GM19468 (cell line): ENCODE measurements around the gene ID3.
A peak's percentile ranks its signal among the peaks of the same experiment; 100 is the strongest.

Experiments
- ATAC-seq: cut with Tn5 transposase; IDR thresholded peaks from one replicate; pipeline ENCODE4 v1.9.1; 2021; ENCODE audit warnings: mild to moderate bottlenecking, moderate library complexity, moderate number of reproducible peaks; ENCODE audit not compliant: unreplicated experiment; ENCODE audit errors: extremely low read depth

ID3 gene

DNA sequence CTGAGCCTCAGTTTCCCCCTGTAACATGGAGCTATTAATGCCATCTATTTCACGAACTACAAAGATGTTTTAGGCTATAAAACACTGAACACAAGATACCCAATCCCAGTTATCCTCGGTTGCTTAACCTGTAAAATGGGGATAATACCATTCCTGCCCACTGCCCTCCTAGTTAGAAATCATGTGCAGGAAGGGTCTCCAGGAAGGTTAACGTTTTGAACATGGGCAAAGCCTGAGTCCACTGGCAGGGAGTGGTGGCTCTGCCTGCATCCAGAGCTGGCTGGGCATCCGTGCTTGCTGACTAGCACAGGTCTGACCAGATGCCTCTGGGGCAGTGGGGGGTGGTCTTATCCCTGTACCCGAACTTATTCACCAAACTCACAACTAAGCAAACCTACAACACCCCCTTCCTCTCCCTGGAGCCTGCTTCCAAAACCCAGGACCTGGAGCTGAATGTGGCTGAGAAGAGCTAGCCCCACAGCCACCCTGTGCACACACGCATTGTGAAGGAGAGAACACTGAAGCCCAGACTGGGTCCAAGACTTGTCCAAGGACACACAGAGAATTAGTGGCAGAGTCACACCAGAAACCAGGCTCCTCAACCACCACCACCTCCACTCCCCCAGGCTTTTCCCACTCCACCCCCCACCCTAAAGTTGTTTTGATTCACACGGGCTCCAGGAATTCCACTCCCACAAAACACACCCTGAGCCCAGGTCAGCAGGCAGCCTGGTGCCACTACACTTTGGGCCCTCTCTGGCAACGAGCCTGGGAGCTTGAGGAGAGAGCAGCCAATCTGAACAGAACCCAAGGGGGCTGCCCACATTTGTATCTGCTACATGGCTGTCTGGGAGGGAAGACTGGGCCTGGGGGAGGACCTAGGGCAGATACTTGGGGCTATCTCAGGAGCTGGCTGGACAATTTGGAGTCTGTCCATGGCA lies 29.9 kb downstream of the ID3 start:
- no peak for ATAC-seq

DNA sequence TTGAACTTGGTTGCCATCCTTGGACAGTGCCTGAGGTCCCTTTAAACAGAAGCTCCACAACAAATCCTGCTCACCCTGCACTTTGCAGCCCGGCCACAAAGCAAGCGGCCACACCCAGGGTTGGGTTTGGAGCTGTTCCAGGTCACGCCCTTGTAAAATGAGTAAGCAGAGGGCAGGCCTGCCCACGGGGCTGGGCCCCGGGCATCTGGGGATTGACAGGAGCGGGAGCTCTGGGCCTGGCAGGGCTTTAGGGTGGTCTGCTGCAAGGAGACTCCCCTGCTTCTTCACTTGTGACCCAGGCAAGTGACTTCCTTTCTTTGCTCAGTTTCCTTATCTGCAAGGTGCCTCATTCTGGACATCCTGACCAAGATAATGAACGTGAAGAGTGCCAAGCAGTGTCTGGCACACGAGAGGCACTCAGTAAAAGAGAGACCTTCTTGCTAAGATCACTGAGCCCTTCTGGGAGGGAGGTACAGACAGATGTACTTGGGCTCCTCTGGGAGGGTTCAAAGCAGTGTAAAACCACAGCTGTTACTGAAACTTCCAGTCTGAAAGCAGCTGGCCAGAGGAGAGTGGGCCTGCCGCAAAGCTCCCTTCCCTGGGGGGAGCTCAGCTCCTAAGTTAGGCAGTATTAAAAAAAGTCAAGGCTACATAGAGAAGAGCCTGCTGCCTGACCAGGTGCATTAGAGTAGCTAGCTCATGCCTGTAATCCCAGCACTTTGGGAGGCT lies 30.9 kb downstream of the ID3 start:
- ATAC-seq = peak; percentile 30

DNA sequence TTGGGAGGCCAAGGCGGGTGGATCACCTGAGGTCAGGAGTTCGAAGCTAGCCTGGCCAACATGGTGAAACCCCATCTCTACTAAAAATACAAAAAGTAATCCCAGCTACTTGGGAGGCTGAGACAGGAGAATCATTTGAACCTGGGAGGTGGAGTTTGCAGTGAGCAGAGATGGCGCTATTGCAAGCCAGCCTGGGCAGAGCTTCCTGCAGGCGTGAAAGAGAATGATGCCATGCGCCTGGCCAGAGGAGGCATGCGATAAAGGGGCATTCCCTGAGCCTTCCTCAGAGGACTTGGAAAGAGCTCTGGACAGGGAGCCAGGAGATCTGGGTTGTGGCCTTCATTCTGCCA lies 31.4 kb downstream of the ID3 start:
- no peak for ATAC-seq

DNA sequence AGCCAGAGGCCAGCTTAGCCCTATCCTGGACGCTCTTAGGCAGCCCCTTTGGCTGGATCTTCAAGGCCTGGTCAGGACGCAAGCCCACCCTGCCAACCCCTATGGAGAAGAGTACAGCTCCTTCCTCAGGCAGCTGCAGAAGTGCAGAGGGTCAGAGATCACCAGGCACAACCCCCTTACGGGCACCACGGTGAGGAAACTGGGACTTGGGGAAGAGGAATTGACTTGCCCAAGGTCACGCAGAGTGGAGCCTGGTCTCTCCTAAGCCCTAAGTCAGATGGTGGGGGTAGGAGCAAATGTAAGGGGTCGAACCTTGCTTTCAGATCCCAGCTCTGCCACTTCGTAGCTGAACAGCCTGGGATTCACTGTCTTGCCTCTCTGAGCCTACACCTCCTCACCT lies 31.9 kb downstream of the ID3 start:
- ATAC-seq = no peak

DNA sequence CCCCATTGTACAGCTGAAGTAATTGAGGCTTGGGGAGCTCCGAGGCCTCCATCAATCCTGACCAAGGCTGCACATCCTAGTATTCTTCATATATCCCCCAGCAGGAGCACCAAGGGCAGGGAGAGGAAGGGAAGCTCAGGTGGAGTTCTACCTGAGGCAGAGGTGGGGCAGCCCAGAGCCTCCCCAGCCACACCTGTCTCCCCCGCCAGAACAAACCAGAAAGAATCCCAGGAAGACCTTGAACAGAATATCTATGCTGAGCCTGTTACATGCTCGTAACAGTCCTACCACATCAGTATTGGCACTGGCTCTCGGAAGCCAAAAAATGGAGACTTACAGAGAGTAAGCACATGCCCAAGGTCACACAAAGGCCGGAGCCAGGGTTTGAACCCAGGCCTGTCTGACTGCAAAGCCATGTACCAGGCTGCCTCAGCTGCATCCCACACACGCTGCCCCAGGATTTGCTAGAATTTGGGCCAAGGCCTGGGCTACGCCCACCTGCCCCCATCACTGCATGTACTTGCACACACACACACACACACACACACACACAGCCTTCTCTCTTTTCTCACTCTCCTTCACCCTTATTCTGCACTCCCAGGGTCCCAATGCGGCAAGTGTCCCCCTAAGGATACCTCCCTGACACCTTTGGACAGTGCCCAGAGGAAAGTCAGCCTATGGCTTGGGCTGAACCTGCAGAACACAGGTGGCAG lies 32.8 kb downstream of the ID3 start:
- ATAC-seq = no peak

DNA sequence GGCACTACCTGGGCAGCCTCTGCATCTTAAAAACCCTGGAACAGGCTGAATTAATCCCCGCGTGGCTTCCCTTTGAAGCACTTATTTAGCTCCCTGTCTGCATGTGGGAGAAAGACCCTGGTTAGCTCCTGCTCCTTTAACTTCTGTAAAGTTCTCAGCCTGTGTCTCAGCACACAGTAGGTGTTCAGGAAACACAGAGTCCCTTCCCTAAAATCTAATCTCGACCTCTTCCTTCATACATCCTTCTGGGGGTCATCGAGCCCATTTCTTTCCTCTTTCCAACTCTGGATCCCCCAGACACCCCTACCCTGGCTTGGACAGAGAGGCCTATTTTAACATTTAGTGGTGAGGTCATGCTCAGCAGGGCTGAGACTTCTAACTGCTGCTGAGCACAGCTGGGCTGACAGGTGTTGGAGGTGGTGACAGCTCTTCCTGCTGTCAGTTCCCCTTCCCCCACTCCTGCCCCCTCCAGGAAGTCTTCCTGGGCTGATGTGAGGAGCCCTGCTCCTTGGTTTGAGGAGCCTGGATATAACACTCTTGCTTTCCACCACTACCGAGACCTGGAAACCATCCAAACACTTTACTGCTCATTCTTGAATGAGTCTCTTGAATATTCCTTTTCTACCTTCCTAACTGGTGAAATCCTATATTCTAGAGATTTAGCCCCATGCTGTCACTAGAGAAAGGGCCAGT lies 33.6 kb downstream of the ID3 start:
- ATAC-seq = no peak

DNA sequence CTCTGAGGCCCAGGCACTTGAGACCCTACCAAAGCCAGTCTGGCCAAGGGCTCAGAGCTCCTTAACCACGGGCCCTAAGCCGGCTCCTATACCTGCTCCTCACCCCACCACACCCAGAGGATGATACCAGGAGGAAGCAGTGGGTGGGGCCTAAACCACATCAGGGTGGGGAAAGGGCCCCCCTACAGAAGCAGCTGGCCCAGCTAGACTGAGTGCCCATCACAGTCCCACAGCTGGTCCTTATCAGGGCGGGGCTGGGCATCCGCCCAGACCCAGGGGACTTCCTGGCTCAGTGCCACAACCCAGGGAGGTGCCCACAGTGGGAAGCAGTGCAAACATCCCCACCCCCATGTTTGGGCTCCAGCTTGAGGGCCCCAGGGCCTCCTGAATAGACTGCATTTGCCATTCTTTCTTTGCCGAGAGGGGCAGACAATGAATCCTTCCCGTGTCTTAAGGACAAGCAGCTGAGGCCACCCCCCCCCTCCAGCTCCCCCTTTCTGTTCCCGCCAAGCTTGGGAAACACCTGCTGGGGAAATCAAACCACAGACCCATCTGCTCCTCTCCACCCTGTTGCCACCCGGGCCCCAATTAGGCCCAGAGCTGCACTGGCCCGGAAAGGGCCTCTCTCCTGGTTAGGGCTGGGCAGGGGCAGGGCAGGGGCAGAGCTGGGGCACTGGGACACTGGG lies 34.4 kb downstream of the ID3 start:
- no peak for ATAC-seq

DNA sequence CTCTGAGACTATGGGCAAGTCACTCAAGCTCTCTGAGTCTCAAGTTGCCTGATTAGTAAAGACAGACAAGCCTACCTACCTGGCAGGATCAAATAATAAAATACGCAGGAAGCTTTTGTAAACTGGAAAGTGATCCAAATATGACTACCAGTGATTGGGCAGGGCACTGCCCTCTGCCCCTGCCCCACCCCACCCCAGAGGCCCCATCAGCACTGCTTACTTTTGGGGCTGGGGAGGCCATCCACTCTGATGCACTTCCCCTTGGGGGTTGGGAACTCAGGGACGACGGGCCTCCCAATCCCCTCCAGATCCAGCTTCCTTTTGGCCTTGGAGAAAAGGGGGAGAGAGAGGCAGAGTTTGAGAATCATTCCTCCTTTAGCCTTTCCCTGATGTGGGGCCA lies 35.1 kb downstream of the ID3 start:
- no peak for ATAC-seq

DNA sequence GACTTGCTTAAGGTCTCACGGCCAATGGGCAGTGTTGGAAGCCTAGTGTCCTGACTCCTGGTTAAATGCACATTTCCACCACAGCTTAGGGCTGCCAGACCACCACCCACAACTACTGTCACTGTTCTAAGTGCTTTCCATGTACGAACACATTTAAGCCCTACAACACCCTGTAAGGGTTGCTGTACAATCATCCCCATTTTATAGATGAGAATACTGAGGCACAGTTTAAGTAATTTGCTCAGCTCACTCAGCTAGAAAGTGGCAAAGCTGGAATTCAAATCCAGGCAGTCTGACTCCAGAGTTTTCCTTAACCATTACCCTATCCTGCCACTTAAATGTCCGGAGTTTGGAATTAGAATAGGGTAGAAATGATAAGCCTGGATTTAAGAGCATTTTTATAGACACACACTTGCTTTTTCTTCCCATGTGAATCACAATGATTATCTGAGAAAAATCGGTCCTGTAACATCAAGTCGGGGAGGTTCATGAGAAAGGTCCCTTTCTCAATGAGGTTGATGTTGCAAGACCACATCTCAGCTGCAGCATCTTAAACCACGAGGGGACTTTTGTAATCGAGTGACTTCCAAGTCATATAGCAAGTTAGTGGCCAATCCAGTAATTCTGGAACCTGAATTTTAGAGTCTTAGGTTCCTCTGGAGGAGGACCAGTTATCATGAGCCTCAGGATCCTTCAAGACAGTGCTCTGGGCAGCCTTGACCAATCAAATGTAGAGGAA lies 36.9 kb downstream of the ID3 start:
- no peak for ATAC-seq

DNA sequence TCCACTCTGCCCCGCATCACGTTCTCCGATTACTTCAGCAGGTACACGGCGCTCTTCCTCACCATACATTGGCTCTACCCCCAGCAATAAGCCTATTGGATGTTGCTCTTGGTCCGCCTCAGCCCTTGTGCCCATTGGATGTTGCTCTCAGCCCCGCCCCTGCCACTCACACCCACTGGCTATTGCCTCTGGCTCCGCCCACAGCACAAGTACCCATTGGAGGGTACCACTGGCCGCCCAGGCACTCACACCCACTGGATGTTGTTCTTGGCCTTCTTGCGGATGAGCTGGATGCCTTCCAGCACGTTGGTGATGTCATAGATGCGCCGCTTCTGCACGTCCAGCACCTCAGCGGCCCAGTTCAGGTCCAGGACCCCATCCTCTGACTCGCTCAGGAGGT lies 37.7 kb downstream of the ID3 start:
- ATAC-seq = no peak

DNA sequence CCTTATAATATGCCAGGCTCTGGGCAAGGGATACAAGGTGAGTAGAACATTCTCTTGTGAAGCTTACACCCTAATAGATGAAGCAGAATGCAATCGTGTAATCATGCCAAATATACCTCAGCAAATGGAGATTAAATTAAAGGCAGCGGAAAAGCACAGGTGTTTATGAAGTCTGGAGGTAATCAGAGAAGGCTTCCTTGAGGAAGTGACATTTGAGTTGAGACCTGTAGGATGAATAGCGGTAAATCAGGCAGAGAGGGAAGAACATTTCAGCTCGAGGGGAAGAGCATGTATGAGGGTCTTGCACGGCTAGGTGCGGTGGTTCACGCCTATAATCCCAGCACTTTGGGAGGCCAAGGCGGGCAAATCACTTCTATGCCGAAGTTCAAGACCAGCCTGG lies 41.7 kb downstream of the ID3 start:
- ATAC-seq = no peak

DNA sequence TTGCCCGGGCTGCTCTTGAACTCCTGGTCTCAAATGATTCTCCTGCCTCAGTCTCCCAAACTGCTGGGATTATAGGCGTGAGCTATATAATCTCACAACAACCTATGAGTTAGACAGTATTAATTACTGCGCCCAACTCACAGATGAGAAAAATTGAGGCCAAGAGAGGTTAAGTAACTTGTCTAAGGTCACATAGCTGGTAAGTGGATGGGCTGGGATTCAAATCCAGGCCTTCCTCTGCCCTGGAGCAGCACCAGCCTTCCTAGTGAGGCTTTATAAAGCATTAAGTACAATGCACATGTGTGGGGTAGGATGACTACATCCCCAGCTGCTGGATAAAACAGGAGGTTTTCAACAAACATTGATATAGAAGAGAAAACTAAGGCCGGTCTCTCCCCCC lies 43.4 kb downstream of the ID3 start:
- ATAC-seq = no peak

DNA sequence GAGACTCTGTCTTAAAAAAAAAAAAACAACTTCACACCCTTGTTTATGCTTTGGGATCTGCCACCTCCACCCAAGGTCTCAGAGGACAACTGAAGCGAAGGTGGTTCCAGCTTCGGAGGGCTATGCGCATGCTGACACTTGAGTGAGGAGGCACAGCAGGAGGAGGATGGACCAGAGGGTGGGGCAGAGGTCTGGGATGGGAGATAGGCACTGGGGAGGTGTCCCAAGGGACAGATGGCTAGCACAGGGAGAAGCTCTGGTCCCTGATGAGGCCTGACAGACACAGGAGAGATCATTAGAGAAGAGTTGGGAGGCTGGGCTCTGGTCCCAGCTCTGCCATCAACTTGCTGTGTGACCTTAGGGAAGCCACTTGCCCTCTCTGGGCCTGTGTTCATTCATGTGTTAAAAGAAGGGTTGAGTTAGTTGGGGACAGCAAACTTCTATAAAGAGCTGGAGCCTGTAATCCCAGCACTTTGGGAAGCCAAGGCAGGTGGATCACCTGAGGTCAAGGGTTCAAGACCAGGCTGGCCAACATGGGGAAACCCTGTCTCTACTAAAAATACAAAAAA lies 45.1 kb downstream of the ID3 start:
- no peak for ATAC-seq

DNA sequence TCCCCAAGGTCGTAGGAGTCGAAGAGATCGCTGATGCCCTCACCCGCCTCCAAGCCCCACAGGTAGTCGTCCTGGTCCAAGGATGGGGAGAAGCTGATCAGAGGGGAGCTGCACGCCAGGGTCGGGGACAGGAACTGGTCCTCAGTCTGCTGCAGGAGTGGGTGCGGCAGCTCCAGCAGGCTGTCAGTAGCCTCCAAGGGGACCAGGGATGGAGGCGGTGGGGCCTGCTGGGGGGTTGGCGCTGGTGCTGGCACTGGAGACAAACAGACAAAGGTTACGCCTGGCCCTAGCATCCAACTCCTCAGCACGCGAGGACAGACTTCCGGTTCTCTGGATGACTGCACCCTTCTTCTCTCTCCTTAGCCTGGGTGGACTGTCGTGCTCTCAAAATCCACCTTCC lies 49.4 kb downstream of the ID3 start:
- ATAC-seq = no peak
